ENCODE measurements around the gene KIAA0232. TPM values are rescaled to one million over a fixed set of nuclear protein-coding genes. Genes with fewer than 3 reads are reported as not detected.

The KIAA0232 gene
- total RNA-seq, 1 donor from 2014 or later, result 28.1 TPM

DNA sequence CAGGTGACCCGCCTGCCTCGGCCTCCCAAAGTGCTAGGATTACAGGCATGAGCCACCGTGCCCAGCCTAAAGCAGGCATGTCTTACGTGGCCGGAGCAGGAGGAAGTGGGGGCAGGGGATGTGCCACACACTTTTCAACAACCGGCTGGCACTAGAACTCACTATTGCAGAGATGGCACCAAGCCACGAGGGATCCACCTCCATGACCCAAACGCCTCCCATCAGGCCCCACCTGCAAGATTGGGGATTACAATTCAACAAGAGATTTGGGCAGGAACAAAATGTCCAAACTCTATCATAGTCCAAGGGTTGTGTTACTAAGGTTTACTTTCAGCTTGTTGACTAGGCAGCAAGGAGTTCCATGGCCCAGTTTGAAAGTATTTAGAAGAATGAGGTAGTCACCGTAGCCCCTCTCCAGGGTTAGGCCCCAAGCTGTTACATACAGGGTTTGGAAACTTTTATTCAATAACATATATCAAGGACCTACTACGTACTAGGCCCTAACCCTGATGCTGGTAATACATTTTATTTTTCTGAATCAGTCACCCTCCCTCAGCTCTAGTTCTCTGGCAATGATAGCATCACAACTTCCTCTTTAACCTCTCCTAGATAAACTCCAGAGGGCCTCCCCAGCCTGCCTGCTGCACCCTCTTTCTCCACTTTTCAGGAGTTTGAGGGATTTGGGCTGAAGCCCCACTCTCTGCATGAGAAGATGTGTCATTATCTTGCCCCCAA lies 109.1 kb downstream of the KIAA0232 start:
- peaks cover 32% of the 10 kb centered on the region for H3K4me1 ChIP-seq

DNA sequence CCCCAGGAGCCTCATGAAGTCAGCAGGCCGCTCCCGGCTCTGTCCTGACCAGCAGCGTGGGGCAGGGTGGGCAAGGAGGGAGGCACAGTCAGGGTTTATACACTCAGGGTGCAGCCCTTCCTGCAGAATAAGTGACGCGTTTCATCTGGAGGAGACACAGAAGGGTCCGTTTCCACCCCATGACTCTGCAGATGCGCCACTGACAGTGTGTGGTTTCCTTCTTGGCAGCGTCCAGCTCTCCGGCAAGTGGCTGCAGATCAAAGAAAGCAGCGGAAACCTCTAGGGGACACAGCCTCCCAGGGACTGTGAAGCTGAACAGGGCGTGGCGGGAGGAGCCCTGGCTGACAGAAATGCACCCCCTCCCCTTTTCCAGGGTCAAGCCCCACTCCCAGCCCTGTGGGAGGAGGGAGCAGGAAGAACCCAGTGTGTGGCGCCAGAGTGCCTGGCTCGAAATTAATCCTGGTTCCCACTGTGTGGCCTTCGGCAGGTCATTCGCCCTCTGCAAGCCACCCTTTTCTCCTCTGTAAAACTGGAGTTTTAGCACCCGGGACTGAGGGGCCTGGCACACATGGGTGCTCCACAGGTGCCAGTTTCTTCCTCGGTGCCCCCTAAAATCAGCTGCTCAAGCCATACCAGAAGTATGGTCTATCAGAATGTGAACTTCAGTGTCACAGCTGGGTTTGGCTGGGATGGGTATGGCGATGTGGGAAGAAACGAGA lies 109.8 kb downstream of the KIAA0232 start:
- no peaks in the 10 kb centered on the region for H3K27me3 ChIP-seq (ENCODE audit: low read depth)
- no peaks in the 10 kb centered on the region for H3K9me3 ChIP-seq
- ATAC-seq, result peak; percentile 61 to 77
- DNase-seq, result peak; percentile 62
- H3K36me3 ChIP-seq, result no peaks in the 10 kb centered on the region
- TF ChIP-seq, protein P1, sequence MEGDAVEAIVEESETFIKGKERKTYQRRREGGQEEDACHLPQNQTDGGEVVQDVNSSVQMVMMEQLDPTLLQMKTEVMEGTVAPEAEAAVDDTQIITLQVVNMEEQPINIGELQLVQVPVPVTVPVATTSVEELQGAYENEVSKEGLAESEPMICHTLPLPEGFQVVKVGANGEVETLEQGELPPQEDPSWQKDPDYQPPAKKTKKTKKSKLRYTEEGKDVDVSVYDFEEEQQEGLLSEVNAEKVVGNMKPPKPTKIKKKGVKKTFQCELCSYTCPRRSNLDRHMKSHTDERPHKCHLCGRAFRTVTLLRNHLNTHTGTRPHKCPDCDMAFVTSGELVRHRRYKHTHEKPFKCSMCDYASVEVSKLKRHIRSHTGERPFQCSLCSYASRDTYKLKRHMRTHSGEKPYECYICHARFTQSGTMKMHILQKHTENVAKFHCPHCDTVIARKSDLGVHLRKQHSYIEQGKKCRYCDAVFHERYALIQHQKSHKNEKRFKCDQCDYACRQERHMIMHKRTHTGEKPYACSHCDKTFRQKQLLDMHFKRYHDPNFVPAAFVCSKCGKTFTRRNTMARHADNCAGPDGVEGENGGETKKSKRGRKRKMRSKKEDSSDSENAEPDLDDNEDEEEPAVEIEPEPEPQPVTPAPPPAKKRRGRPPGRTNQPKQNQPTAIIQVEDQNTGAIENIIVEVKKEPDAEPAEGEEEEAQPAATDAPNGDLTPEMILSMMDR (IDR thresholded peaks at IDR 0.05), result peak; percentile 15
- intact Hi-C loops (cut with DNase I), result no loop called here
- H3K4me1 ChIP-seq, result peaks cover 28% of the 10 kb centered on the region
- peak overlapping the region; percentile 9 for H3K4me3 ChIP-seq
- H3K27ac ChIP-seq, result peak overlapping the region; percentile 78

More for the DNA sequence above, 109.1 kb downstream of the KIAA0232 start:
- no peaks in the 10 kb centered on the region for H3K9me3 ChIP-seq
- ATAC-seq (peak; percentile 11 to 24), DNase-seq (no peak)
- intact Hi-C loops (cut with DNase I), result no loop called here
- TF ChIP-seq, protein P1 (IDR thresholded peaks at IDR 0.05), result no peak
- no peaks in the 10 kb centered on the region for H3K27me3 ChIP-seq (ENCODE audit: low read depth)
- H3K4me3 ChIP-seq, result peak overlapping the region; percentile 9
- H3K36me3 ChIP-seq, result no peaks in the 10 kb centered on the region
- peak overlapping the region; percentile 78 for H3K27ac ChIP-seq

DNA sequence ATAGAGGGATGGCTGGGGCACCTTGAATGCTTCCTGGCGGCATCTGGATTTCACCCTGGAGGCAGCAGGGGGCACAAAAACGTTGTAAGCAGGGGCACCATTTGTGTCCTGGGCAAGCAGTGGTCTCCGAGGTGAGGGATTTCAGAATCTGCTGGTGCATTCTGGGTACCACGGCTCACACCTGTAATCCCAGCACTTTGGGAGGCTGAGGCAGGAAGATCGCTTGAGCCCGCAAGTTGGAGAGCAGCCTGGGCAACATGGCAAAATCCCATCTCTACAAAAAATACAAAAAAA lies 110.3 kb downstream of the KIAA0232 start:
- Histone ChIP-seq H3K27ac (peak overlapping the region; percentile 78), H3K36me3 (no peaks in the 10 kb centered on the region), H3K9me3 (no peaks in the 10 kb centered on the region), H3K4me1 (peaks cover 28% of the 10 kb centered on the region), H3K4me3 (no peak overlapping the region), H3K27me3 (ENCODE audit: low read depth) (no peaks in the 10 kb centered on the region)
- no peak for ATAC-seq
- TF ChIP-seq, protein P1 (IDR thresholded peaks at IDR 0.05), result no peak
- intact Hi-C loops (cut with DNase I), result no loop called here
- no peak for DNase-seq

DNA sequence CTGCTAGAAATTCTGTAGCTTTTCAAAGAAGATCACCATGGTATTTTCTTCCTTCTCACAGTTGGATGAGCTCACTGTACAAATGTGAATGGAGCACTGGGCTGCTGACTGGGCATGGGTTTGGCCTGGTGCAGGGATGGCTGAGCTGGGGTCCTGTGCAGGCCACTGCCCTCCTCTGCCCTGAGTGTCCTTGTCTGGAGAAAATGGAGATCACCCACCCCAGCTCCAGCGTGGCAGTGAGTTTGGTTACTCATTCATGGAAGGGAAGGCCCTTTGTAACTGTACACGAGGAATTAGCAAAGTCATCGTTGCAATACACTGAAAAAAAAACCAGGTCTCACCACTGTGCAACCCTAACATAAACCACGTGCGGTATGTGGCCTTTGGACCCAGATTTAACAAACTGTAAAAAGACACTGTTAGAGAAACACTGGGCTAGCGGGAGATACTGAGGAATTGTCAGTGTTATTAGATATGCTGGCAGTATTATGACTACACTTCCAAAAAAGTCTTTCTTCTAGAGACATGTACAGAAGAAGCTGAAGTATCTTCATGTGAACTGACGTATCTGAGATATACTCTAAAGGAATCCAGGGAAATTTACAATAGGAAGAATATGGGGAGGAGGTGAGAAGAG lies 111.0 kb downstream of the KIAA0232 start:
- intact Hi-C loops (cut with DNase I), result no loop called here
- Histone ChIP-seq H3K4me3 (no peak overlapping the region), H3K4me1 (peaks cover 22% of the 10 kb centered on the region), H3K27me3 (ENCODE audit: low read depth) (no peaks in the 10 kb centered on the region), H3K9me3 (no peaks in the 10 kb centered on the region), H3K36me3 (no peaks in the 10 kb centered on the region), H3K27ac (no peak overlapping the region)
- DNase-seq, result no peak
- ATAC-seq, result peak in 1 of 2 donors; percentile 34
- TF ChIP-seq, protein P1 (IDR thresholded peaks at IDR 0.05), result no peak

DNA sequence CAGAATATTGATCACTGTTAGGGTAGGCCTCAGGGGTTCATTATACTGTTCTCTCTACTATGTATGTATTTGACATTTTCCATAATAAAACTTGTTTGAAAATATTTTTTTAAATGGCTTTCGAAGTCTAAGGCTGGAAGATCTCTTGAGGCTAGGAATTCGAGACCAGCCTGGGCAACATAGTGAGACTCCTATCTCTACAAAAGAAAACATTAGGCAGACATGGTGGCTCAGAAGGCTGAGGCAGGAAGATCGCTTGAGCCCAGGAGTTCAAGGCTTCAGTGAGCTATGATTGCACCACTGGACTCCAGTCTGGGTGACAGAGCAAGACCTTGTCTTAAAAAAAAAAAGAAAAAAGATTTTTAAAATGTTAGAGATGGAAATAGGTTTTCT lies 111.6 kb downstream of the KIAA0232 start:
- no peak for ATAC-seq
- TF ChIP-seq, protein P1 (IDR thresholded peaks at IDR 0.05), result no peak
- H3K27ac ChIP-seq, result no peak overlapping the region
- H3K9me3 ChIP-seq, result no peaks in the 10 kb centered on the region
- DNase-seq, result no peak
- intact Hi-C loops (cut with DNase I), result no loop called here
- H3K4me3 ChIP-seq, result no peak overlapping the region
- peaks cover 21% of the 10 kb centered on the region for H3K4me1 ChIP-seq
- no peaks in the 10 kb centered on the region for H3K36me3 ChIP-seq
- H3K27me3 ChIP-seq (ENCODE audit: low read depth), result no peaks in the 10 kb centered on the region
